SK-N-SH treated with all-trans-retinoic acid at 6 μM for 48 hours (cell line): ENCODE data around the gene TNFRSF1A.

ENCODE experiments used
- CREB5 ChIP-seq: fragments of 250-450 bp; sonication (Bioruptor Pico); IDR thresholded peaks from 2 replicates; pipeline ENCODE4 v1.5.1; 2020; ENCODE audit warnings: low read depth, mild to moderate bottlenecking, moderate library complexity
- PATZ1 ChIP-seq: fragments of 250-450 bp; sonication (Bioruptor Pico); IDR thresholded peaks from 2 replicates; pipeline ENCODE4 v1.8.0; 2020; ENCODE audit warnings: mild to moderate bottlenecking, moderate library complexity, borderline replicate concordance
- RARB ChIP-seq: fragments of 250-450 bp; sonication (Bioruptor Pico); IDR thresholded peaks from 2 replicates; pipeline ENCODE4 v1.8.0; 2021; ENCODE audit warnings: mild to moderate bottlenecking, moderate library complexity
- ZFP3 ChIP-seq: fragments of 250-450 bp; sonication (Bioruptor Pico); IDR thresholded peaks from 2 replicates; pipeline ENCODE4 v1.5.0; 2020; ENCODE audit warnings: mild to moderate bottlenecking, moderate library complexity

GRCh38 chr12:6303071-6303470 is 38.8 kb downstream of the TNFRSF1A start:
- TF ChIP-seq CREB5 (CRISPR knock-in tag) (no peak), PATZ1 (CRISPR knock-in tag) (no peak), RARB (CRISPR knock-in tag) (no peak), ZFP3 (CRISPR knock-in tag) (no peak)
